Right lobe of liver (tissue), 4 donors: ENCODE measurements around the gene TBC1D5.

ENCODE experiments used
- POLR2A ChIP-seq: fragments of 450-650 bp; IDR thresholded peaks from one replicate; pipeline ENCODE4 v1.6.1; 2017; ENCODE audit warnings: antibody characterized with exemption, mild to moderate bottlenecking
- TF ChIP-seq, protein P1 (sequence below), 4 donors: fragments of 200-600 bp in 3 of 4; fragments of 450-650 bp in 1 of 4; IDR thresholded peaks; one replicate each; pipeline versions ENCODE4 v1.5.1 to v1.8.0; 2016 to 2022; ENCODE audit warnings: antibody characterized with exemption in 4 of 4, mild to moderate bottlenecking in 2 of 4
- donor health status: DM: no; HTN: no; CAD: no.
- donor health status: DM: no; HTN: no; CAD: no.
- donor health status: DM: no; HTN: yes; CAD: no.

DNA sequence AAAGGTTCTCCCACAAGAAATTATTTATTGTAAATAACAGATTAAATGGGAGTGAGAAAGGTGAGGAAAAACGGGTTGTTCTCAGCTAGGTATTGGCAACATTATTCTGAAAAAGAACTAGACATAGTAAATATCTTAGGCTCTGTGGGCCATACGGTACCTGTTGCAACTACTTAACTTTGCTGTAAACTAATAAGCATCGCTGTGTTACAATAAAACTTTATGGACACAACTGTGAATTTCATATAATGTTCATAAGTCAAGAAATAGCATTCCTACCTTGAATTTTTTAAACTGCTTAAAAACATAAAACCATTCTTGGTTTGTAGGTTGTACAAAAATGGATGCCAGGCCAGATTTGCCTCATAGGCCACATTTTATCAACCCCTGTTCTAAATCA lies 183.9 kb downstream of the TBC1D5 start:
- TF ChIP-seq, protein P1, sequence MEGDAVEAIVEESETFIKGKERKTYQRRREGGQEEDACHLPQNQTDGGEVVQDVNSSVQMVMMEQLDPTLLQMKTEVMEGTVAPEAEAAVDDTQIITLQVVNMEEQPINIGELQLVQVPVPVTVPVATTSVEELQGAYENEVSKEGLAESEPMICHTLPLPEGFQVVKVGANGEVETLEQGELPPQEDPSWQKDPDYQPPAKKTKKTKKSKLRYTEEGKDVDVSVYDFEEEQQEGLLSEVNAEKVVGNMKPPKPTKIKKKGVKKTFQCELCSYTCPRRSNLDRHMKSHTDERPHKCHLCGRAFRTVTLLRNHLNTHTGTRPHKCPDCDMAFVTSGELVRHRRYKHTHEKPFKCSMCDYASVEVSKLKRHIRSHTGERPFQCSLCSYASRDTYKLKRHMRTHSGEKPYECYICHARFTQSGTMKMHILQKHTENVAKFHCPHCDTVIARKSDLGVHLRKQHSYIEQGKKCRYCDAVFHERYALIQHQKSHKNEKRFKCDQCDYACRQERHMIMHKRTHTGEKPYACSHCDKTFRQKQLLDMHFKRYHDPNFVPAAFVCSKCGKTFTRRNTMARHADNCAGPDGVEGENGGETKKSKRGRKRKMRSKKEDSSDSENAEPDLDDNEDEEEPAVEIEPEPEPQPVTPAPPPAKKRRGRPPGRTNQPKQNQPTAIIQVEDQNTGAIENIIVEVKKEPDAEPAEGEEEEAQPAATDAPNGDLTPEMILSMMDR (IDR thresholded peaks at IDR 0.05): no peak
- no peak for TF ChIP-seq POLR2A
